HG02870 (cell line): ENCODE results near the gene UBAC1.

ENCODE experiments used
- ATAC-seq: cut with Tn5 transposase; IDR thresholded peaks from one replicate; pipeline ENCODE4 v1.9.1; 2021; ENCODE audit warnings: mild to moderate bottlenecking, moderate library complexity; ENCODE audit not compliant: unreplicated experiment

The UBAC1 gene

DNA sequence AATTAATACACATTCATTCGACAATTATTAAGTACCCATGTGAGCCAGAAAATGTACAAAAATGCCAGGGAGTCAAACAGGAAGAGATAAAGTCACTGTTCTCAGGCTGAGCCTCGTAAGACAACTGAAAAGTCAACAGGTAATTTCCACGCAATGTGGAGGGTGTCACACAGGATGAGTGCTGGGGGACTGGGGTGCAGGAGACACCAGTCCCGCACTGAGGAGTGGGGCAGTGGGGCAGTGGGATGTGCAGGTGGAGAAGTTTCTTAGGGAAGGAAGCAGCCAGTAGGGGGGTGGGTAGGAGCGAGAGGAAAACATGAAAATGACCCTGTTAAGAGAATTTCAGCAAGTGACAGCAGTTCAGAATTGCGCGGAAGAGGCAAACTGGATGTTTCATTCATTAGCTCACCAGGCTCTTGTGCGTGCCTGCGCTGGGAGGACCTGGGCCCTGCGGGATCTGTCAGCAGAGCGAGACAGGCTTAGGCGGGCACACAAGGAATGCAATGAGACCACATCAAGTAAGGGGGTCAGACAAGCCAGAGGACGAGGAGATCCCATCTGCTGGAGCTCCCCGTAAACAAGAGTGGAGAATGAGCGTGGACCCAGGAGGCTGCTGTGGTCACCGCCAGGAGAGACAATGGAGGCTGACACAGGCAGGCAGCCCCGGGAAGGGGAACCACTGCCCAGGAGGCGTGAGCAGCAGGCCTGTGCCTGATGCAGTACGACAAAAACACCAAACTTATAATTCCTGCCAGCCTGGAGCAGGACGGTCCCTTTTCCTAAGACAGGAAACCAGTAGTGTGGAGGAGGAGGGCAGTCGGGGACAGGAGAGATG, 74.8 kb downstream of the UBAC1 start:
- ATAC-seq = no peak

DNA sequence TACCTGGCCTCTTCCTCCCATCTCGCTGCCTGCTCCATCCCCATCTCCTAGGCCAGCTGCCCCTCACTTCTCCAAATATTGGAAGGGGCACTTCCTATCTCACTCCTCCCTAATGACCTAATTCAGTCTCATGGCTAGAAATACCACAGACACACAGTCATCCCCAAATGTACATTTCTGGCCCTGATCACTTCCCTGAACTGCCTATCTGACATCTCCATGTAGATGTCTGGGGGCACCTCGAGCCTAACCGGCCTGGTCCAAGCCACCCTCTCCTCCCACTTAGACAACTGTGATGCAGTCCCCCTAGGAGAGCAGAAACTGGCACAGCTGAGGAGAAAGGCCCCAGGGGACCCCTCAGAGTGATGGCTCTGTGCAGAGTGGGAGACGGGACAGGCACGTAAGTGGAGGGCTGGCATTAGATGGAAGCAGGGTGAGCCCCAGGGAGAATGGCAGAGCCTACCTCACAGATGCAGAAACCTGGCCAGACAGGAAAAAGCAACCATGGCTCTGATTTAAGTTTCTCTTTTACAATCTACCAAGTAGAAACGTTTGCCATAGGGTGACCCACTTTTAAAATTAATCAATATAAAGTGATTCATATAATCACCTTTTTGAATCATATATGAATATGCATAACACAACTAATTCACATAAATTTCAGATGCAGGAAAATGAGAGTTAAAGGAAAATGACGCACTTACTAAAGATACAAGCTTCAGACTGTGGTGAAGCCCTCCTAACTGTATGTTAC, 75.9 kb downstream of the UBAC1 start:
- ATAC-seq = no peak

DNA sequence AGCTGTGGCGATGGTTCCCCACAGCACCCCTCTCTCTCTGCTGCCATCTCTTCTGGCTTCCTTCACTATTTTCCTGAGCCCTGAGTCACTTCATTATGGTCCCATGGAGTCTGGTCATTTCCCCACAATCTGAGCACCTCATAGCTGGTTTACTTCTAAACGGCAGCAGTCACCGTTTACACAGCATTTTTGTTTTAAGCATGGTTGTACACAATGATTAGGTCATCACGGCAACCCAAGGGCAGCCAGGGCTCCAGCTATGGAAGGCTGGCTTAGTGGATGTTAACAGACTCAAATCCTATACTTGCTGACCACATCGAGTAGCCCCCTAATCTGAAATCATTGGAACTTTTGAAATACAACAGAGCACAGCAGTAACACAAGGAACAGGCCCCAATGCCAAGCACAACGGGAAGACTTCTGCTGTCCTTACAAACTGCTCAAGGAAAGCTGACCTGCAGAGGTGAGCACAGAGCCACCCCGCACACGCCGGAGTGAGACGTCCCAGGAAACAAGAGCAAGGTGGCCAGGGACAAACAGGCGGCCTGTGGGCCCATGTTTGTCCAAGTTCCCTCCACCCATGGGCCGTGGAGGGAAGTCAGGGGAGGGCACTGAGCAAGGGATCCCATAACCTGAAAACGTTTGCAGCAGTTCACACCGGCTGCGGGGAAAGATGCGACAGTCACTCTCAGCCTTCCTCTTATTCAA, 76.7 kb downstream of the UBAC1 start:
- ATAC-seq = no peak

DNA sequence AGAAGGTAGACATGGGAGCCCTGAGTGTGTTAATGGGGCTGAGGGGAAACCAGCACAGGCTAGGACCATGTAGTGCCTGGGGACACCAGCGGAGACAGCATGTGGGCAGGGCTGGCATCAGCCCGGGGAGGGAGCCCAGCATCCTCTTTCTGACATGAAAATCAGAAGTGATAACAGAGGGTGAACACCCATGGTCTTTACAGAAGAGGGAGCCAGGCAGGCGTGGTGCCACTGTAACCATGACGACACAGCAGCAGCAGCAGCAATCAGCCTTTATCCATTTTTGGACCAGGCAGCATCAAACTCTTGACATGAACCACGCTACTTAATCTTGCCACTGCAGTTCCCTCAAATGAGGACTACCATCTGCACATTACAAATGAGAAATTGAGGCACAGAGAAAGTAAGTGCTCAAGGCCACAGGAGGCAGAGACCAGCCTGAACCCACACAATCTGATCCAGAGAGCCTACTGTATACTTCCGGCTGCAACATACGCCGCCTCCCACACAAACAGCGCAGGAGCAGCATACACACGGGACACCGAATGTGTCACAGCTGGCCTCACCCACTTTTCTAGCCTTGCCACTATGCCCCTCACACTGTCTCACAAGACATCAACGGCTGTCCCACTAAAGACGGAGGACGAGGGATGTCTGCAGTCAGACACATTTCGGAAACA, 77.6 kb downstream of the UBAC1 start:
- no peak for ATAC-seq
